NCI-H1436 treated with DMSO at 0.1 percent for 48 hours (cell line): ENCODE measurements around the gene TLE5.

Source experiments
- DNase-seq: peaks from one replicate; lab custom pipeline; 2025; lab: John Stamatoyannopoulos, UW

TLE5 gene

GRCh38 chr19:3062165-3063105 is at the start of gene TLE5:
TSS of gene TLE5 (minus strand) at chr19:3062495. CDS start at chr19:3062200, 295 bp downstream.
- DNase-seq = no peak

GRCh38 chr19:3111586-3112247 is 49.4 kb upstream of the TLE5 start:
- no peak for DNase-seq

GRCh38 chr19:3110126-3110825 is 48.0 kb upstream of the TLE5 start:
- no peak for DNase-seq

- DNase-seq = no peak
Measured at GRCh38 chr19:3109491-3109890, 47.2 kb upstream of the TLE5 start.

- DNase-seq = no peak
Measured at GRCh38 chr19:3108775-3109174, 46.5 kb upstream of the TLE5 start.

GRCh38 chr19:3107658-3108057 is 45.4 kb upstream of the TLE5 start:
- no peak for DNase-seq

- DNase-seq = no peak
Measured at GRCh38 chr19:3106509-3107141, 44.3 kb upstream of the TLE5 start.

- no peak for DNase-seq
Measured at GRCh38 chr19:3105641-3106508, 43.6 kb upstream of the TLE5 start.

GRCh38 chr19:3104708-3104983 is 42.4 kb upstream of the TLE5 start:
- DNase-seq = no peak

GRCh38 chr19:3102239-3103140 is 40.2 kb upstream of the TLE5 start:
- no peak for DNase-seq

GRCh38 chr19:3100747-3101730 is 38.7 kb upstream of the TLE5 start:
- no peak for DNase-seq

- DNase-seq = no peak
Measured at GRCh38 chr19:3100331-3100730, 38.0 kb upstream of the TLE5 start.

GRCh38 chr19:3099347-3100145 is 37.3 kb upstream of the TLE5 start:
- no peak for DNase-seq

- DNase-seq = no peak
Measured at GRCh38 chr19:3098515-3099346, 36.4 kb upstream of the TLE5 start.

- DNase-seq = no peak
Measured at GRCh38 chr19:3098141-3098514, 35.8 kb upstream of the TLE5 start.

- DNase-seq = no peak
Measured at GRCh38 chr19:3097442-3097871, 35.2 kb upstream of the TLE5 start.

- DNase-seq = no peak
Measured at GRCh38 chr19:3096902-3097326, 34.6 kb upstream of the TLE5 start.
